Body of pancreas (tissue), 4 donors: ENCODE results near the gene KIF16B.

Experiments
- CTCF ChIP-seq, 7 experiments: fragments of 450-650 bp in 4 of 7; fragments of 200-600 bp in 3 of 7; sonication (generic) in 3 of 7; IDR thresholded peaks; one replicate each; pipeline ENCODE4 v1.5.1; 2016 to 2019; ENCODE audit warnings: antibody characterized with exemption in 7 of 7
- POLR2A ChIP-seq, 3 donors: fragments of 450-650 bp; IDR thresholded peaks; one replicate each; pipeline ENCODE4 v1.6.1; 2016; ENCODE audit warnings: antibody characterized with exemption in 3 of 3, mild to moderate bottlenecking in 2 of 3

GRCh38 chr20:16595376-16595775 is 22.1 kb upstream of the KIF16B start:
- no peak for TF ChIP-seq CTCF (IDR thresholded peaks at IDR 0.05)
- no peak for TF ChIP-seq POLR2A (IDR thresholded peaks at IDR 0.05)
